GM19025 (cell line): ENCODE data around the gene TES.
"Not testable (repeated sequence)": the region's sequence is repeated elsewhere in the genome, so short reads cannot be mapped to it uniquely, and the experiment has no call there.

Experiments used
- ATAC-seq: cut with Tn5 transposase; IDR thresholded peaks from one replicate; pipeline ENCODE4 v1.9.1; 2021; ENCODE audit warnings: mild to moderate bottlenecking, low read depth, moderate library complexity; ENCODE audit not compliant: unreplicated experiment

The TES gene

GRCh38 chr7:116240024-116240668 lies 29.8 kb downstream of the TES start:
- no peak for ATAC-seq

GRCh38 chr7:116241291-116241690 lies 31.0 kb downstream of the TES start:
- no peak for ATAC-seq

GRCh38 chr7:116242178-116242577 lies 31.8 kb downstream of the TES start:
- no peak for ATAC-seq

- no peak for ATAC-seq
Observed at GRCh38 chr7:116242759-116243158, 32.4 kb downstream of the TES start.

GRCh38 chr7:116244803-116245202 lies 34.5 kb downstream of the TES start:
- not testable (repeated sequence) for ATAC-seq

GRCh38 chr7:116246357-116246756 lies 36.0 kb downstream of the TES start:
- no peak for ATAC-seq

GRCh38 chr7:116249969-116250553 lies 39.7 kb downstream of the TES start:
- ATAC-seq = no peak

- no peak for ATAC-seq
Observed at GRCh38 chr7:116251675-116252074, 41.3 kb downstream of the TES start.

GRCh38 chr7:116252249-116252648 lies 41.9 kb downstream of the TES start:
- ATAC-seq = no peak

GRCh38 chr7:116257156-116257555 lies 46.8 kb downstream of the TES start:
- ATAC-seq = no peak

GRCh38 chr7:116258734-116259133 lies 48.4 kb downstream of the TES start:
- ATAC-seq = no peak

- ATAC-seq = no peak
Observed at GRCh38 chr7:116259156-116259870, 49.0 kb downstream of the TES start.

- no peak for ATAC-seq
Observed at GRCh38 chr7:116259871-116260440, 49.6 kb downstream of the TES start.

GRCh38 chr7:116261904-116262303 lies 51.6 kb downstream of the TES start:
- no peak for ATAC-seq

- ATAC-seq = no peak
Observed at GRCh38 chr7:116265881-116266280, 55.5 kb downstream of the TES start.

GRCh38 chr7:116269466-116269865 lies 59.1 kb downstream of the TES start:
- ATAC-seq = no peak

- no peak for ATAC-seq
Observed at GRCh38 chr7:116271161-116271913, 61.0 kb downstream of the TES start.

- no peak for ATAC-seq
Observed at GRCh38 chr7:116271963-116272886, 61.9 kb downstream of the TES start.

- ATAC-seq = no peak
Observed at GRCh38 chr7:116273283-116273917, 63.1 kb downstream of the TES start.
